Trophoblast cell (in vitro differentiated cells and primary cell): ENCODE results near the gene HBD.

Experiments used
- DNase-seq, 2 donors: peaks; one replicate each; pipeline ENCODE4 v3.0.0-alpha.2; 2016
- H2AFZ ChIP-seq: 2 replicates; pipeline ENCODE4 v1.6.1; 2013; ENCODE audit warnings: low read length, moderate library complexity, mild to moderate bottlenecking; ENCODE audit not compliant: insufficient read depth, poor library complexity
- H2AK5ac ChIP-seq: 2 replicates; pipeline ENCODE4 v1.6.1; 2013; ENCODE audit warnings: mild to moderate bottlenecking, low read length
- H2BK120ac ChIP-seq: 2 replicates; pipeline ENCODE4 v1.6.1; 2013; ENCODE audit warnings: low read length, mild to moderate bottlenecking, moderate library complexity; ENCODE audit not compliant: insufficient read depth, poor library complexity
- H2BK12ac ChIP-seq: 2 replicates; pipeline ENCODE4 v1.6.1; 2013; ENCODE audit warnings: mild to moderate bottlenecking, low read length, moderate library complexity
- H2BK5ac ChIP-seq: 2 replicates; pipeline ENCODE4 v1.6.1; 2013; ENCODE audit warnings: low read length, low read depth, moderate library complexity, mild to moderate bottlenecking; ENCODE audit not compliant: poor library complexity
- H3K14ac ChIP-seq: 2 replicates; pipeline ENCODE4 v1.6.1; 2013; ENCODE audit warnings: mild to moderate bottlenecking, low read length
- H3K18ac ChIP-seq: 2 replicates; pipeline ENCODE4 v1.6.1; 2013; ENCODE audit warnings: mild to moderate bottlenecking, low read length
- H3K23ac ChIP-seq: 2 replicates; pipeline ENCODE4 v1.6.1; 2013; ENCODE audit warnings: low read length
- H3K27ac ChIP-seq: 2 replicates; pipeline ENCODE4 v1.5.1; 2013; ENCODE audit warnings: low read depth, mild to moderate bottlenecking, inconsistent platforms, low read length, moderate library complexity
- H3K27me3 ChIP-seq: 2 replicates; pipeline ENCODE4 v1.6.1; 2013; ENCODE audit warnings: inconsistent platforms, mild to moderate bottlenecking, low read length, moderate library complexity; ENCODE audit not compliant: insufficient read depth
- H3K36me3 ChIP-seq, 2 experiments: 1 replicate in 1 of 2; 2 replicates in 1 of 2; pipeline ENCODE4 v1.6.1; 2013; ENCODE audit warnings: low read length in 2 of 2, mild to moderate bottlenecking in 2 of 2, moderate library complexity in 1 of 2; ENCODE audit not compliant: insufficient read depth in 2 of 2, control insufficient read depth in 1 of 2
- H3K4ac ChIP-seq: 2 replicates; pipeline ENCODE4 v1.6.1; 2013; ENCODE audit warnings: low read depth, mild to moderate bottlenecking, low read length, moderate library complexity
- H3K4me1 ChIP-seq, 2 experiments: 1 replicate in 1 of 2; 2 replicates in 1 of 2; pipeline ENCODE4 v1.6.1; 2013; ENCODE audit warnings: low read length in 2 of 2, mild to moderate bottlenecking in 2 of 2, moderate library complexity in 1 of 2; ENCODE audit not compliant: insufficient read depth in 2 of 2, control insufficient read depth in 1 of 2
- H3K4me2 ChIP-seq: 2 replicates; pipeline ENCODE4 v1.6.1; 2013; ENCODE audit warnings: inconsistent platforms, mild to moderate bottlenecking, low read length, moderate library complexity
- H3K4me3 ChIP-seq: 2 replicates; pipeline ENCODE4 v1.5.1; 2013; ENCODE audit warnings: mild to moderate bottlenecking, low read depth, low read length, inconsistent platforms
- H3K79me1 ChIP-seq: one replicate; pipeline ENCODE4 v1.6.1; 2013; ENCODE audit warnings: low read length
- H3K79me2 ChIP-seq: 2 replicates; pipeline ENCODE4 v1.6.1; 2013; ENCODE audit warnings: low read length, mild to moderate bottlenecking; ENCODE audit not compliant: control insufficient read depth, insufficient read depth, poor library complexity
- H3K9ac ChIP-seq: 2 replicates; pipeline ENCODE4 v1.6.1; 2013; ENCODE audit warnings: mild to moderate bottlenecking, low read length
- H3K9me3 ChIP-seq: 2 replicates; pipeline ENCODE4 v1.6.1; 2013; ENCODE audit warnings: low read depth, mild to moderate bottlenecking, control low read depth, inconsistent platforms, low read length; ENCODE audit not compliant: insufficient read depth
- H4K12ac ChIP-seq: 2 replicates; pipeline ENCODE4 v1.6.1; 2013; ENCODE audit warnings: low read depth, mild to moderate bottlenecking, low read length, moderate library complexity
- H4K8ac ChIP-seq: 2 replicates; pipeline ENCODE4 v1.6.1; 2013; ENCODE audit warnings: low read depth, mild to moderate bottlenecking, low read length, moderate library complexity
- H4K91ac ChIP-seq: one replicate; pipeline ENCODE4 v1.6.1; 2013; ENCODE audit warnings: low read depth, mild to moderate bottlenecking, low read length, moderate library complexity
- WGBS: extraction: QIAGEN DNeasy Blood & Tissue Kit; methylation state at CpG from one replicate; pipeline ENCODE4 v1.1.7; 2013; ENCODE audit warnings: missing lambda C conversion rate; ENCODE audit not compliant: insufficient read length, insufficient coverage; ENCODE audit errors: extremely low coverage; 5-methylcytosine and 5-hydroxymethylcytosine counted together

Gene HBD

DNA sequence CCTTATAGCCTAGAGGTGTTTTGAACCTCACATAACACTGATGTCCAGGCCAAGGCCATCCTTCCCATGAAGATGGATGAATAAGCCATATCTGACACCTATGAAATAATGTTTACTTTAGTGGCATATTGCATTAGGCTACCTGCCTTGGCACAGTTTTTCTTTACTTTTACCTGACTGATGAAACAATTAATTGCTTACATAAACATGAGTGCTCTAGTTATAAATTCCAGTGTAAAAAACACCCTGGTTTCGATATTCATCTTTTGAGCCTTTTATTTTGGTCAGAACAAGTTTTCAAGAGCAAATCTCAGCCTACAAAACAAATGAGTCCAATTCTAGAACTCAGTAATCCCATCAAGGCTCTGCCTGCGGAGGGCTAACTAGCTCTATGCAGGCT lies 42.4 kb upstream of the HBD start:
- Histone ChIP-seq H2AK5ac (no peak overlapping the region), H3K27me3 (no peaks in the 10 kb centered on the region), H4K12ac (no peak overlapping the region), H3K9me3 (no peaks in the 10 kb centered on the region), H3K4ac (no peak overlapping the region), H3K23ac (no peak overlapping the region), H2BK12ac (no peak overlapping the region), H3K79me1 (no peaks in the 10 kb centered on the region), H4K8ac (no peak overlapping the region), H3K14ac (no peak overlapping the region), H3K18ac (no peak overlapping the region), H2BK5ac (no peak overlapping the region), H3K27ac (no peak overlapping the region), H3K4me1 (no peaks in the 10 kb centered on the region), H3K36me3 (no peaks in the 10 kb centered on the region), H3K9ac (no peak overlapping the region), H3K4me3 (no peak overlapping the region), H2BK120ac (no peak overlapping the region), H3K79me2 (no peaks in the 10 kb centered on the region), H3K4me2 (no peak overlapping the region), H2AFZ (no peak overlapping the region), H4K91ac (no peak overlapping the region)
- DNase-seq = no peak
- WGBS = no CpG with 5 or more reads among the region's 2 CpGs

DNA sequence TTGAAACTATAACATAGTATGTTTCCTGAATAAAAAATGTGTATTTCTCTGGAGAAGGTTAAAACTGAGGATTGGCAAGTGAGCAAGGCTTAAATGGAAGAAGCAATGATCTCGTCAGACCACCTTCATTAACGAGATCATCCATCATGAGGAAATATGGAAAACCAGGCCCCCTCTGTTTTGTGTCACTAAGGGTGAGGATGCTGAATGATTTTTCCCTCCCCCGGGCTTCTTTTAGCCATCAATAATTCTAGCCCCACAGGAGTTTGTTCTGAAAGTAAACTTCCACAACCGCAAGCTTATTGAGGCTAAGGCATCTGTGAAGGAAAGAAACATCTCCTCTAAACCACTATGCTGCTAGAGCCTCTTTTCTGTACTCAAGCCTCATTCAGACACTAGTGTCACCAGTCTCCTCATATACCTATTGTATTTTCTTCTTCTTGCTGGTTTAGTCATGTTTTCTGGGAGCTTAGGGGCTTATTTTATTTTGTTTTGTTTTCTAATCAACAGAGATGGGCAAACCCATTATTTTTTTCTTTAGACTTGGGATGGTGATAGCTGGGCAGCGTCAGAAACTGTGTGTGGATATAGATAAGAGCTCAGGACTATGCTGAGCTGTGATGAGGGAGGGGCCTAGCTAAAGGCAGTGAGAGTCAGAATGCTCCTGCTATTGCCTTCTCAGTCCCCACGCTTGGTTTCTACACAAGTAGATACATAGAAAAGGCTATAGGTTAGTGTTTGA lies 41.3 kb upstream of the HBD start:
- no CpG with 5 or more reads among the region's 6 CpGs for WGBS
- no peaks in the 10 kb centered on the region for H3K79me2 ChIP-seq
- no peak overlapping the region for H2BK120ac ChIP-seq
- no peaks in the 10 kb centered on the region for H3K36me3 ChIP-seq
- H4K8ac ChIP-seq = no peak overlapping the region
- H2BK5ac ChIP-seq = no peak overlapping the region
- H2BK12ac ChIP-seq = no peak overlapping the region
- H2AK5ac ChIP-seq = no peak overlapping the region
- no peak overlapping the region for H4K12ac ChIP-seq
- no peak overlapping the region for H3K27ac ChIP-seq
- DNase-seq = no peak
- H3K4me1 ChIP-seq = no peaks in the 10 kb centered on the region
- no peaks in the 10 kb centered on the region for H3K27me3 ChIP-seq
- no peak overlapping the region for H3K4me2 ChIP-seq
- no peak overlapping the region for H3K18ac ChIP-seq
- no peak overlapping the region for H2AFZ ChIP-seq
- H3K9me3 ChIP-seq = no peaks in the 10 kb centered on the region
- H3K79me1 ChIP-seq = no peaks in the 10 kb centered on the region
- no peak overlapping the region for H4K91ac ChIP-seq
- H3K14ac ChIP-seq = no peak overlapping the region
- H3K23ac ChIP-seq = no peak overlapping the region
- H3K9ac ChIP-seq = no peak overlapping the region
- no peak overlapping the region for H3K4ac ChIP-seq
- H3K4me3 ChIP-seq = no peak overlapping the region

DNA sequence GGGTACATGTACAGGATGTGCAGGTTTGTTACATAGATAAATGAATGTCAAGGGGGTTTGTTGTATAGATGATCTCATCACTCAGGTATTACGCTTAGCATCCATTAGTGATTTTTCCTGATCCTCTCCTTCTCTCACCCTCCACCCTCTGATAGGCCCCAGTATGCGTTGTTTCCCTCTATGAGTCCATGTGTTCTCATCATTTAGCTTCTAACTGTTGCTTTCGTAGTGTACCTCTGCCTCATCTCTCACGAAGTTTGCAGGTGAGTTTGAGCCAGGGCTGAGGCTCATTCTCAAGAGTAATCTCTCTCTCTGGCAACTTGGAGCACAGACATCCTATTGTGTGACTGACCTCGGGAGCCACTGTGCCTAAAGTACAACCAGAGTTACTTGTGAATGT lies 40.1 kb upstream of the HBD start:
- Histone ChIP-seq H2AFZ (no peak overlapping the region), H3K79me1 (no peaks in the 10 kb centered on the region), H2BK5ac (no peak overlapping the region), H3K36me3 (no peaks in the 10 kb centered on the region), H3K4ac (no peak overlapping the region), H4K91ac (no peak overlapping the region), H3K4me1 (no peaks in the 10 kb centered on the region), H3K9ac (no peak overlapping the region), H2BK12ac (no peak overlapping the region), H3K79me2 (no peaks in the 10 kb centered on the region), H3K27me3 (no peaks in the 10 kb centered on the region), H3K4me2 (no peak overlapping the region), H4K12ac (no peak overlapping the region), H3K27ac (no peak overlapping the region), H3K23ac (no peak overlapping the region), H3K9me3 (no peaks in the 10 kb centered on the region), H4K8ac (no peak overlapping the region), H3K18ac (no peak overlapping the region), H2BK120ac (no peak overlapping the region), H3K14ac (no peak overlapping the region), H3K4me3 (no peak overlapping the region), H2AK5ac (no peak overlapping the region)
- no peak for DNase-seq
- no CpG with 5 or more reads among the region's 5 CpGs for WGBS

DNA sequence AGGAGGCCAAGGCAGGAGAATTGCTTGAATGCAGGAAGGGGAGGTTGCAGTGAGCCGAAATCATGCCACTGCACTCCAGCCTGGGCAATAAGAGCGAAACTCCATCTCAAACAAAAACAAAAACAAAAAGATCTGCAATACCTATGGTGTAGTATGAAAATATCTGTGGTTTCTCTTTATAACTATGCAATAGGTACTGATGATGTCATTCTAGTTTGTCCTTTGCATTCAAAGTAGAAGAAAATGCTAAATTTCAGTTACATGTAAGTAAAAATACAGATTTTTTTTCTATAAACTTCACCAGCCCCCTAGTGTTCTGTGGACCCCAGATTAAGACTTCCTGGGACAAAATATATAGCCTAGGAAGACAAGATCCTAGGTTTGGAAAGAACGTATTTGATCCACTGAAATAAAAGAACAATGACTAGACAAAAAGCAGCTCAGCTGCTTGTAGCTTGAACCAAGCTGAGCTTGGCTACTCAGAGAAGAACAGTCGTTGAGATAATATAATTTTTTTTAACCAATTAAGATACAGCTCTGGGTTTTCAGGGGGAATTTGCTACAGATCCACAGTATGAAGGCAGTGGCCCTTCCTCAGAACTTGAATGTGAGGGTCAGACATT lies 38.2 kb upstream of the HBD start:
- H2BK120ac ChIP-seq = no peak overlapping the region
- no peak overlapping the region for H2AFZ ChIP-seq
- H3K79me2 ChIP-seq = no peaks in the 10 kb centered on the region
- no peak overlapping the region for H3K4ac ChIP-seq
- no peak overlapping the region for H4K12ac ChIP-seq
- H3K14ac ChIP-seq = no peak overlapping the region
- no peak overlapping the region for H3K4me2 ChIP-seq
- H2BK5ac ChIP-seq = no peak overlapping the region
- H3K4me3 ChIP-seq = no peak overlapping the region
- H3K4me1 ChIP-seq = no peaks in the 10 kb centered on the region
- H3K79me1 ChIP-seq = no peaks in the 10 kb centered on the region
- H3K36me3 ChIP-seq = no peaks in the 10 kb centered on the region
- no peaks in the 10 kb centered on the region for H3K9me3 ChIP-seq
- H2AK5ac ChIP-seq = no peak overlapping the region
- no peak overlapping the region for H3K23ac ChIP-seq
- WGBS = no CpG with 5 or more reads among the region's 4 CpGs
- no peak for DNase-seq
- no peak overlapping the region for H4K8ac ChIP-seq
- no peak overlapping the region for H2BK12ac ChIP-seq
- no peak overlapping the region for H3K27ac ChIP-seq
- H3K18ac ChIP-seq = no peak overlapping the region
- H3K9ac ChIP-seq = no peak overlapping the region
- no peak overlapping the region for H4K91ac ChIP-seq
- H3K27me3 ChIP-seq = no peaks in the 10 kb centered on the region
